Osteoblast (primary cell): Measurements from ENCODE around the gene POLR2C. TPM values are rescaled to one million over a fixed set of nuclear protein-coding genes. Genes with fewer than 3 reads are reported as not detected.

Experiments used
- DNase-seq: peaks from one replicate; pipeline ENCODE4 v3.0.0; 2011; ENCODE audit warnings: low spot score, mixed read lengths; ENCODE audit not compliant: insufficient read length; ENCODE audit errors: missing footprints
- H2AFZ ChIP-seq: 2 replicates; pipeline ENCODE4 v1.6.0; 2011; ENCODE audit warnings: mild to moderate bottlenecking, low read length
- H3K27ac ChIP-seq: 2 replicates; pipeline ENCODE4 v1.5.1; 2011; ENCODE audit warnings: mild to moderate bottlenecking, low read depth, low read length, moderate library complexity
- H3K27me3 ChIP-seq: 2 replicates; pipeline ENCODE4 v1.6.0; 2012; ENCODE audit warnings: mild to moderate bottlenecking, control low read depth, inconsistent platforms, low read length, moderate library complexity; ENCODE audit not compliant: insufficient read depth
- H3K36me3 ChIP-seq: 2 replicates; pipeline ENCODE4 v1.5.1; 2011; ENCODE audit warnings: mild to moderate bottlenecking, low read length, control low read depth, moderate library complexity; ENCODE audit not compliant: insufficient read depth
- H3K4me1 ChIP-seq: 2 replicates; pipeline ENCODE4 v1.5.1; 2011; ENCODE audit warnings: mild to moderate bottlenecking, low read length, control low read depth, moderate library complexity; ENCODE audit not compliant: insufficient read depth
- H3K4me2 ChIP-seq: 2 replicates; pipeline ENCODE4 v1.6.0; 2011; ENCODE audit warnings: mild to moderate bottlenecking, low read length; ENCODE audit not compliant: insufficient read depth
- H3K4me3 ChIP-seq: fragments of 200-600 bp; sonication (generic); 3 replicates; pipeline ENCODE4 v1.5.1; 2012; ENCODE audit warnings: mild to moderate bottlenecking, low read length, inconsistent platforms; ENCODE audit not compliant: insufficient read depth
- H3K79me2 ChIP-seq: 2 replicates; pipeline ENCODE4 v1.6.0; 2012; ENCODE audit warnings: mild to moderate bottlenecking, low read length, control low read depth, inconsistent platforms; ENCODE audit not compliant: insufficient read depth
- H3K9me3 ChIP-seq: 2 replicates; pipeline ENCODE4 v1.5.1; 2011; ENCODE audit warnings: low read depth, low read length, control low read depth
- H4K20me1 ChIP-seq: 2 replicates; pipeline ENCODE4 v1.6.0; 2012; ENCODE audit warnings: mild to moderate bottlenecking, low read length, control low read depth; ENCODE audit not compliant: insufficient read depth
- CTCF ChIP-seq: IDR thresholded peaks from 2 replicates; pipeline ENCODE4 v1.5.1; 2011; ENCODE audit warnings: mild to moderate bottlenecking, low read depth, low read length, moderate library complexity; ENCODE audit errors: extremely low read depth
- total RNA-seq: library from RNA; depleted of rRNA; stranded (reverse); fragments of >200 nt; gene quantifications from 2 replicates; pipeline ENCODE4 v1.2.3, GENCODE V29; 2012

The POLR2C gene
- total RNA-seq, 1 donor: 95.2 TPM

DNA sequence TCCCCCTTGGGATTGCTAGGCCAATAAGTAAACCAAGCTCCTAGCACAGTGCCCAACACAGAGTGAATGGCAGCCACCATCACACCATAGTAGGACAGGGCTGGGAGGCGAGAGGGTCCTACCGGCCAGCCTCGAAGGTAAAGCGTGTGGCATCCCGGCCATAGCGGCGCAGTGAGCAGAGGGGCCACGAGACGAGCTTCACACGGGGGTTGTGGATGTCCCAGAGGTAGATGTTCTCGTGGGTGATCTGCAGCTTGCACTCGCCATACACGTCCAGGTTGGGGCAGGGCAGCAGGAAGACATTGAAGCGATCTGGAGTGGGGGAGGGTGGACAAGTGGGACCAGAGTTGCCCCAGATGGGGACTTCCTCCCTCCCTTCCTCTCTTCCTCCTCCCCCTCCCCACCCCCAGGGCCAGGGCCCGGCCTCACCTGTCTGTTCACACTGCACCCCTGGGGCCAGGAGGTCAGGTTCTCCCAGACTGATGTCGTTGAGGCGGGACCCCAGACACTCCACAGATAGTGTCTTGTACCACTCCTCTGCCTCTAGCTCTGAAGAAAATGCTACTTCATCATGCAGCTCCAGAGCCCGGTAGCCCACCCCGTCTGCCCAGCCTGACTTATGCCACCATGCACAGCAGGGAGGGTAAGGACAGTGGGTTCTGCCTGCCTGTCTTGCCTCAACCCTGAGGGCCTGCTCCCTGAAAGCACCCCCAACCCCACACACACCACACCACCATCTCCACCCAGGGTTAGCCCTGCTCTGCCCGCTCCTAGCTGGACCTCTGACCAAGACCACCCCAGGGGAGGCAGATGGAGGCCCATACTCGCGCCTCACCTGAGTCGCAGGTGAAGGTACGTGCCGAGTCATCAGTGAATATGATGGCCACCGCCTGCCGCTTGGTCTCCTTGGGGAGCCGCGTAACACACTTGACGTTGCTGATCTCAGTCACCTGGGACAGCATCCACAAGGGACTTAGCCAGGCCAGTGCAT is 12.5 kb downstream of the POLR2C start:
- peaks cover 45% of the 10 kb centered on the region for H3K36me3 ChIP-seq
- no peak for TF ChIP-seq CTCF
- peaks cover 17% of the 10 kb centered on the region for H3K4me1 ChIP-seq
- H3K27me3 ChIP-seq: no peaks in the 10 kb centered on the region
- DNase-seq: no peak
- no peak overlapping the region for H3K4me2 ChIP-seq
- H2AFZ ChIP-seq: no peak overlapping the region
- H3K27ac ChIP-seq: no peak overlapping the region
- H3K9me3 ChIP-seq: no peaks in the 10 kb centered on the region
- no peak overlapping the region for H3K4me3 ChIP-seq
- H4K20me1 ChIP-seq: peaks cover 43% of the 10 kb centered on the region
- H3K79me2 ChIP-seq: peaks cover 31% of the 10 kb centered on the region

GRCh38 chr16:57475711-57476339 is 13.3 kb downstream of the POLR2C start:
- Histone ChIP-seq H3K9me3 (no peaks in the 10 kb centered on the region), H2AFZ (no peak overlapping the region), H4K20me1 (peaks cover 35% of the 10 kb centered on the region), H3K79me2 (peaks cover 31% of the 10 kb centered on the region), H3K27me3 (no peaks in the 10 kb centered on the region), H3K36me3 (peaks cover 37% of the 10 kb centered on the region), H3K4me1 (peaks cover 24% of the 10 kb centered on the region), H3K27ac (no peak overlapping the region), H3K4me2 (no peak overlapping the region), H3K4me3 (no peak overlapping the region)
- TF ChIP-seq CTCF: peak; percentile 12
- DNase-seq: no peak

- H3K27me3 ChIP-seq: no peaks in the 10 kb centered on the region
- H3K4me3 ChIP-seq: no peak overlapping the region
- peaks cover 31% of the 10 kb centered on the region for H3K79me2 ChIP-seq
- peaks cover 28% of the 10 kb centered on the region for H3K36me3 ChIP-seq
- no peak overlapping the region for H3K4me2 ChIP-seq
- H4K20me1 ChIP-seq: peaks cover 29% of the 10 kb centered on the region
- H2AFZ ChIP-seq: no peak overlapping the region
- no peak for DNase-seq
- peaks cover 24% of the 10 kb centered on the region for H3K4me1 ChIP-seq
- no peaks in the 10 kb centered on the region for H3K9me3 ChIP-seq
- H3K27ac ChIP-seq: no peak overlapping the region
- no peak for TF ChIP-seq CTCF
Measured at GRCh38 chr16:57476546-57477410, 14.3 kb downstream of the POLR2C start.
